Measurements from ENCODE around the gene AOAH.

GRCh38 chr7:36506130-36506798 lies 218.0 kb downstream of the AOAH start:
- no peak for TF ChIP-seq CTCF (conservative IDR thresholded peaks at IDR 0.05; ENCODE audit: low read depth, low read length)
- TF ChIP-seq EZH2 (IDR thresholded peaks at IDR 0.05; ENCODE audit: borderline replicate concordance, low read depth, low read length, poor library complexity, severe bottlenecking): no peak
